Measurements from ENCODE around the gene PPFIA2. TPM values are rescaled to one million over a fixed set of nuclear protein-coding genes. Genes with fewer than 3 reads are reported as not detected.

Gene PPFIA2
- total and polyA plus RNA-seq, 7 experiments from 2014 or later, result not detected

GRCh38 chr12:81370456-81370855 is 388.7 kb downstream of the PPFIA2 start:
- Mint-ChIP-seq H3K36me3 (no peaks in the 10 kb centered on the region), H3K9me3 (peaks cover 0 to 5% (median 0%) of the 10 kb centered on the region in 11 donors), H3K27ac (no peak overlapping the region), H3K27me3 (no peaks in the 10 kb centered on the region), H3K4me1 (peaks cover 0 to 1% (median 0%) of the 10 kb centered on the region in 7 donors), H3K4me3 (no peak overlapping the region)
- Histone ChIP-seq H3K4me1 (ENCODE audit: control insufficient read depth in 2 of 2, insufficient read depth in 2 of 2, low read length in 2 of 2) (no peaks in the 10 kb centered on the region), H3K36me3 (ENCODE audit: control insufficient read depth in 2 of 3, insufficient read depth in 3 of 3, low read length in 3 of 3) (no peaks in the 10 kb centered on the region), H3K9me3 (ENCODE audit: control insufficient read depth in 2 of 3, low read length in 3 of 3) (no peaks in the 10 kb centered on the region), H3K27ac (ENCODE audit: low read depth, low read length) (no peak overlapping the region), H3K27me3 (ENCODE audit: control insufficient read depth in 2 of 2, insufficient read depth in 2 of 2, low read length in 2 of 2) (no peaks in the 10 kb centered on the region), H3K4me3 (ENCODE audit: low read length) (no peak overlapping the region)
- ChIA-PET CTCF (no interaction called here), POLR2A (no interaction called here)
- ATAC-seq (no peak), DNase-seq (no peak)
- intact Hi-C loops (cut with micrococcal nuclease), result no loop called here

- intact Hi-C loops (cut with micrococcal nuclease), result no loop called here
- Mint-ChIP-seq H3K9me3 (peaks cover 0 to 5% (median 0%) of the 10 kb centered on the region in 11 donors), H3K36me3 (no peaks in the 10 kb centered on the region), H3K4me1 (peaks cover 0 to 1% (median 0%) of the 10 kb centered on the region in 7 donors), H3K27me3 (no peaks in the 10 kb centered on the region), H3K27ac (no peak overlapping the region), H3K4me3 (no peak overlapping the region)
- no peak for ATAC-seq
- H3K4me3 ChIP-seq (ENCODE audit: low read length), result no peak overlapping the region
- POLR2A ChIA-PET, result no interaction called here
- H3K27me3 ChIP-seq (ENCODE audit: control insufficient read depth in 2 of 2, insufficient read depth in 2 of 2, low read length in 2 of 2), result no peaks in the 10 kb centered on the region
- no peaks in the 10 kb centered on the region for H3K9me3 ChIP-seq (ENCODE audit: control insufficient read depth in 2 of 3, low read length in 3 of 3)
- DNase-seq, result no peak
- no peaks in the 10 kb centered on the region for H3K4me1 ChIP-seq (ENCODE audit: control insufficient read depth in 2 of 2, insufficient read depth in 2 of 2, low read length in 2 of 2)
- no peaks in the 10 kb centered on the region for H3K36me3 ChIP-seq (ENCODE audit: control insufficient read depth in 2 of 3, insufficient read depth in 3 of 3, low read length in 3 of 3)
- no peak overlapping the region for H3K27ac ChIP-seq (ENCODE audit: low read depth, low read length)
- CTCF ChIA-PET, result interaction anchor here (0.6 kb wide), 1 partner anchor 1874 kb away, joined by 3 read pairs; no protein-coding TSS in a partner anchor
These were observed 390.0 kb downstream of the PPFIA2 start for GRCh38 chr12:81369175-81369574.

GRCh38 chr12:81365284-81365683 is 393.9 kb downstream of the PPFIA2 start:
- H3K36me3 ChIP-seq (ENCODE audit: control insufficient read depth in 2 of 3, insufficient read depth in 3 of 3, low read length in 3 of 3), result no peaks in the 10 kb centered on the region
- Mint-ChIP-seq H3K4me1 (peaks cover 0 to 1% (median 0%) of the 10 kb centered on the region in 7 donors), H3K4me3 (no peak overlapping the region), H3K9me3 (peaks cover 0 to 4% (median 0%) of the 10 kb centered on the region in 11 donors), H3K36me3 (no peaks in the 10 kb centered on the region), H3K27ac (no peak overlapping the region), H3K27me3 (no peaks in the 10 kb centered on the region)
- H3K4me1 ChIP-seq (ENCODE audit: control insufficient read depth in 2 of 2, insufficient read depth in 2 of 2, low read length in 2 of 2), result no peaks in the 10 kb centered on the region
- no peak for ATAC-seq
- ChIA-PET POLR2A (no interaction called here), CTCF (no interaction called here)
- intact Hi-C loops (cut with micrococcal nuclease), result no loop called here
- no peak overlapping the region for H3K27ac ChIP-seq (ENCODE audit: low read depth, low read length)
- no peaks in the 10 kb centered on the region for H3K9me3 ChIP-seq (ENCODE audit: control insufficient read depth in 2 of 3, low read length in 3 of 3)
- no peak for DNase-seq
- no peaks in the 10 kb centered on the region for H3K27me3 ChIP-seq (ENCODE audit: control insufficient read depth in 2 of 2, insufficient read depth in 2 of 2, low read length in 2 of 2)
- no peak overlapping the region for H3K4me3 ChIP-seq (ENCODE audit: low read length)

GRCh38 chr12:81360916-81361315 is 398.2 kb downstream of the PPFIA2 start:
- H3K4me3 ChIP-seq (ENCODE audit: low read length), result no peak overlapping the region
- POLR2A ChIA-PET, result no interaction called here
- H3K4me1 ChIP-seq (ENCODE audit: control insufficient read depth in 2 of 2, insufficient read depth in 2 of 2, low read length in 2 of 2), result no peaks in the 10 kb centered on the region
- H3K27me3 ChIP-seq (ENCODE audit: control insufficient read depth in 2 of 2, insufficient read depth in 2 of 2, low read length in 2 of 2), result no peaks in the 10 kb centered on the region
- no peak overlapping the region for H3K27ac Mint-ChIP-seq
- H3K36me3 ChIP-seq (ENCODE audit: control insufficient read depth in 2 of 3, insufficient read depth in 3 of 3, low read length in 3 of 3), result no peaks in the 10 kb centered on the region
- H3K4me3 Mint-ChIP-seq, result no peak overlapping the region
- DNase-seq, result no peak
- intact Hi-C loops (cut with micrococcal nuclease), result no loop called here
- H3K9me3 Mint-ChIP-seq, result peaks cover 0 to 2% (median 0%) of the 10 kb centered on the region in 11 donors
- CTCF ChIA-PET, result no interaction called here
- H3K27ac ChIP-seq (ENCODE audit: low read depth, low read length), result no peak overlapping the region
- no peaks in the 10 kb centered on the region for H3K36me3 Mint-ChIP-seq
- no peaks in the 10 kb centered on the region for H3K27me3 Mint-ChIP-seq
- no peak for ATAC-seq
- no peaks in the 10 kb centered on the region for H3K4me1 Mint-ChIP-seq
- H3K9me3 ChIP-seq (ENCODE audit: control insufficient read depth in 2 of 3, low read length in 3 of 3), result no peaks in the 10 kb centered on the region

GRCh38 chr12:81359736-81360135 is 399.4 kb downstream of the PPFIA2 start:
- no peaks in the 10 kb centered on the region for H3K4me1 Mint-ChIP-seq
- Histone ChIP-seq H3K9me3 (ENCODE audit: control insufficient read depth in 2 of 3, low read length in 3 of 3) (peaks cover 0 to 2% (median 0%) of the 10 kb centered on the region in 3 experiments), H3K4me3 (ENCODE audit: low read length) (no peak overlapping the region), H3K27ac (ENCODE audit: low read depth, low read length) (no peak overlapping the region), H3K36me3 (ENCODE audit: control insufficient read depth in 2 of 3, insufficient read depth in 3 of 3, low read length in 3 of 3) (no peaks in the 10 kb centered on the region), H3K27me3 (ENCODE audit: control insufficient read depth in 2 of 2, insufficient read depth in 2 of 2, low read length in 2 of 2) (no peaks in the 10 kb centered on the region), H3K4me1 (ENCODE audit: control insufficient read depth in 2 of 2, insufficient read depth in 2 of 2, low read length in 2 of 2) (no peaks in the 10 kb centered on the region)
- ChIA-PET CTCF (no interaction called here), POLR2A (no interaction called here)
- H3K27ac Mint-ChIP-seq, result no peak overlapping the region
- no peaks in the 10 kb centered on the region for H3K27me3 Mint-ChIP-seq
- H3K36me3 Mint-ChIP-seq, result no peaks in the 10 kb centered on the region
- H3K9me3 Mint-ChIP-seq, result peaks cover 0 to 4% (median 0%) of the 10 kb centered on the region in 11 donors
- intact Hi-C loops (cut with micrococcal nuclease), result no loop called here
- no peak overlapping the region for H3K4me3 Mint-ChIP-seq
- DNase-seq, result no peak
- ATAC-seq, result no peak

- ATAC-seq (no peak), DNase-seq (no peak)
- Histone ChIP-seq H3K9me3 (ENCODE audit: control insufficient read depth in 2 of 3, low read length in 3 of 3) (peaks cover 0 to 3% (median 0%) of the 10 kb centered on the region in 3 experiments), H3K4me3 (ENCODE audit: low read length) (no peak overlapping the region), H3K36me3 (ENCODE audit: control insufficient read depth in 2 of 3, insufficient read depth in 3 of 3, low read length in 3 of 3) (no peaks in the 10 kb centered on the region), H3K27me3 (ENCODE audit: control insufficient read depth in 2 of 2, insufficient read depth in 2 of 2, low read length in 2 of 2) (no peaks in the 10 kb centered on the region), H3K27ac (ENCODE audit: low read depth, low read length) (no peak overlapping the region), H3K4me1 (ENCODE audit: control insufficient read depth in 2 of 2, insufficient read depth in 2 of 2, low read length in 2 of 2) (no peaks in the 10 kb centered on the region)
- H3K9me3 Mint-ChIP-seq, result peaks cover 0 to 6% (median 0%) of the 10 kb centered on the region in 11 donors
- no peaks in the 10 kb centered on the region for H3K4me1 Mint-ChIP-seq
- no peaks in the 10 kb centered on the region for H3K36me3 Mint-ChIP-seq
- no peaks in the 10 kb centered on the region for H3K27me3 Mint-ChIP-seq
- POLR2A ChIA-PET, result no interaction called here
- intact Hi-C loops (cut with micrococcal nuclease), result no loop called here
- no peak overlapping the region for H3K4me3 Mint-ChIP-seq
- no peak overlapping the region for H3K27ac Mint-ChIP-seq
- CTCF ChIA-PET, result no interaction called here
These were observed 404.7 kb downstream of the PPFIA2 start for GRCh38 chr12:81354327-81354932.

- ATAC-seq, result no peak
- Histone ChIP-seq H3K4me3 (ENCODE audit: low read length) (no peak overlapping the region), H3K27ac (ENCODE audit: low read depth, low read length) (no peak overlapping the region), H3K9me3 (ENCODE audit: control insufficient read depth in 2 of 3, low read length in 3 of 3) (peaks cover 0 to 3% (median 0%) of the 10 kb centered on the region in 3 experiments), H3K4me1 (ENCODE audit: control insufficient read depth in 2 of 2, insufficient read depth in 2 of 2, low read length in 2 of 2) (no peaks in the 10 kb centered on the region), H3K27me3 (ENCODE audit: control insufficient read depth in 2 of 2, insufficient read depth in 2 of 2, low read length in 2 of 2) (no peaks in the 10 kb centered on the region), H3K36me3 (ENCODE audit: control insufficient read depth in 2 of 3, insufficient read depth in 3 of 3, low read length in 3 of 3) (no peaks in the 10 kb centered on the region)
- Mint-ChIP-seq H3K36me3 (no peaks in the 10 kb centered on the region), H3K4me1 (no peaks in the 10 kb centered on the region), H3K27me3 (no peaks in the 10 kb centered on the region), H3K4me3 (no peak overlapping the region), H3K9me3 (peaks cover 0 to 6% (median 0%) of the 10 kb centered on the region in 11 donors), H3K27ac (no peak overlapping the region)
- no peak for DNase-seq
- ChIA-PET POLR2A (no interaction called here), CTCF (no interaction called here)
- intact Hi-C loops (cut with micrococcal nuclease), result no loop called here
These were observed 408.8 kb downstream of the PPFIA2 start for GRCh38 chr12:81350309-81350708.
